Left lung (tissue), 14 donors: ENCODE measurements around the gene C2. TPM values are rescaled to one million over a fixed set of nuclear protein-coding genes. Genes with fewer than 3 reads are reported as not detected.
A peak's percentile ranks its signal among the peaks of the same experiment; 100 is the strongest.

Experiments
- ATAC-seq: fragments of 200-7000 bp; cut with Tn5 transposase; one replicate; pipeline ENCODE4 v1.9.1; 2020; ENCODE audit warnings: moderate library complexity
- DNase-seq, 4 donors: peaks; one replicate each; pipeline ENCODE4 v3.0.0-alpha.2; 2013 to 2020
- H3K27ac ChIP-seq, 2 donors: fragments of 200-600 bp; sonication (generic) in 1 of 2; one replicate each; pipeline versions ENCODE4 v1.5.0 to v1.8.0; 2020 to 2021
- H3K27me3 ChIP-seq, 2 donors: fragments of 200-600 bp; sonication (generic) in 1 of 2; one replicate each; pipeline versions ENCODE4 v1.5.0 to v1.8.0; 2020 to 2021
- H3K36me3 ChIP-seq, 2 donors: fragments of 200-600 bp; sonication (generic) in 1 of 2; one replicate each; pipeline versions ENCODE4 v1.5.0 to v1.8.0; 2020 to 2021
- H3K4me1 ChIP-seq, 2 donors: fragments of 200-600 bp; one replicate each; pipeline ENCODE4 v1.8.0; 2021
- H3K4me3 ChIP-seq, 2 donors: fragments of 200-600 bp; sonication (generic) in 1 of 2; one replicate each; pipeline versions ENCODE4 v1.5.0 to v1.8.0; 2020 to 2021; ENCODE audit warnings: mild to moderate bottlenecking in 1 of 2
- H3K9me3 ChIP-seq, 2 donors: fragments of 200-600 bp; sonication (generic) in 1 of 2; one replicate each; pipeline versions ENCODE4 v1.5.0 to v1.8.0; 2020 to 2021
- CTCF ChIP-seq, 2 donors: fragments of 200-600 bp; sonication (generic) in 1 of 2; IDR thresholded peaks; one replicate each; pipeline versions ENCODE4 v1.5.0 to v1.8.0; 2021; ENCODE audit warnings: antibody characterized with exemption in 2 of 2
- intact Hi-C, 2 donors: fragments of 100-400 bp; cut with DNase I; formaldehyde crosslinking; loops; one replicate each; pipeline versions ENCODE4 v1.11.2 to v1.14.2; 2022
- long read RNA-seq, 12 donors: library from polyadenylated mRNA in 2 of 12; unstranded in 2 of 12; transcript quantifications; one replicate each; pipeline ENCODE4 v2.0.0 and lab custom pipeline, GENCODE V29; 2019 to 2026
- polyA plus RNA-seq, 6 donors: library from polyadenylated mRNA; unstranded; fragments of 120-200 nt; gene quantifications; one replicate each; pipeline ENCODE4 v1.2.1, GENCODE V29; 2013; ENCODE audit not compliant: insufficient read length in 6 of 6
- total RNA-seq, 2 donors: library from RNA; stranded (reverse); fragmentation: NEBNext Ultra II Directional; extraction: Animal tissue kit (Norgen Biotek cat#: 25700); gene quantifications; one replicate each; pipeline ENCODE4 v1.2.1, GENCODE V29; 2021
- donor health status: DM: no; HTN: yes; CAD: no.
- donor health status: DM: no; HTN: no; CAD: no.

Gene C2
- 100 to 1,000 TPM; 181 to 192 TPM for total RNA-seq
- 1 to 10 TPM; 3.3 to 7.6 (median 4.9) TPM for polyA plus RNA-seq
- long read RNA-seq, donor 1, partial matches to known transcripts: 15 of 15 reads
- long read RNA-seq, donor 1, other reads (novel, unspliced or antisense): 0 of 15 reads
- long read RNA-seq, donor 2, partial matches to known transcripts: 0 of 10 reads
- long read RNA-seq, donor 2, other reads (novel, unspliced or antisense): 9 of 10 reads
- long read RNA-seq, donor 3, partial matches to known transcripts: 10 of 10 reads
- long read RNA-seq, donor 3, other reads (novel, unspliced or antisense): 0 of 10 reads
- long read RNA-seq, donor 4, transcript C2-205 (6 exons, 1,658 nt): minor isoform, 5 of 71 reads
- long read RNA-seq, donor 4, transcript C2-206 (16 exons, 2,434 nt): minor isoform, 7 of 71 reads
- long read RNA-seq, donor 4, transcript C2-201 (18 exons, 2,850 nt): major isoform, 35 of 71 reads
- long read RNA-seq, donor 4, partial matches to known transcripts: 11 of 71 reads
- long read RNA-seq, donor 4, other reads (novel, unspliced or antisense): 12 of 71 reads
- long read RNA-seq, donor 5, partial matches to known transcripts: 0 of 1 reads
- long read RNA-seq, donor 5, other reads (novel, unspliced or antisense): 0 of 1 reads
- long read RNA-seq, donor 6: 0 reads
- long read RNA-seq, donor 7, partial matches to known transcripts: 6 of 6 reads
- long read RNA-seq, donor 7, other reads (novel, unspliced or antisense): 0 of 6 reads
- long read RNA-seq, donor 8: 0 reads
- long read RNA-seq, donor 9: 0 reads
- long read RNA-seq, donor 10, transcript C2-201 (18 exons, 2,850 nt): major isoform, 51 of 102 reads
- long read RNA-seq, donor 10, transcript C2-205 (6 exons, 1,658 nt): minor isoform, 5 of 102 reads
- long read RNA-seq, donor 10, transcript C2-206 (16 exons, 2,434 nt): minor isoform, 10 of 102 reads
- long read RNA-seq, donor 10, partial matches to known transcripts: 15 of 102 reads
- long read RNA-seq, donor 10, other reads (novel, unspliced or antisense): 20 of 102 reads
- long read RNA-seq, donor 11, partial matches to known transcripts: 0 of 1 reads
- long read RNA-seq, donor 11, other reads (novel, unspliced or antisense): 0 of 1 reads
- long read RNA-seq, donor 12: 0 reads

- intact Hi-C loops: no loop called here
- peak within 1 kb of the TSS; percentile 18 to 44 for H3K4me3 ChIP-seq
- peaks cover 0 to 18% of the 10 kb centered on the region in 2 donors for H3K4me1 ChIP-seq
- H3K27me3 ChIP-seq: no peaks in the 10 kb centered on the region
- no peaks in the 10 kb centered on the region for H3K9me3 ChIP-seq
- TF ChIP-seq CTCF (IDR thresholded peaks at IDR 0.05): no peak
- H3K27ac ChIP-seq: peak within 1 kb of the TSS; percentile 59 to 66
- no peaks in the 10 kb centered on the region for H3K36me3 ChIP-seq
- ATAC-seq (peak; percentile 74), DNase-seq (peak in 1 of 4 donors; percentile 40)
Observed at GRCh38 chr6:31927242-31927862, at the start of gene C2. C2 (plus strand) TSS chr6:31927717; CDS start chr6:31927753, 36 bp downstream.

GRCh38 chr6:31878222-31878621 is 49.3 kb upstream of the C2 start:
- H3K27ac ChIP-seq: peak overlapping the region in 1 of 2 donors; percentile 35
- ATAC-seq (peak; percentile 43), DNase-seq (no peak)
- no peaks in the 10 kb centered on the region for H3K9me3 ChIP-seq
- H3K4me3 ChIP-seq: peak overlapping the region; percentile 19 to 32
- H3K36me3 ChIP-seq: peaks cover 0 to 39% of the 10 kb centered on the region in 2 donors
- H3K27me3 ChIP-seq: no peaks in the 10 kb centered on the region
- intact Hi-C loops: no loop called here
- H3K4me1 ChIP-seq: no peaks in the 10 kb centered on the region
- TF ChIP-seq CTCF (IDR thresholded peaks at IDR 0.05): no peak

- intact Hi-C loops: no loop called here
- Histone ChIP-seq H3K27me3 (no peaks in the 10 kb centered on the region), H3K4me3 (peak within 1 kb of the TSS; percentile 19 to 32), H3K9me3 (no peaks in the 10 kb centered on the region), H3K4me1 (no peaks in the 10 kb centered on the region), H3K27ac (peak within 1 kb of the TSS; percentile 28 to 35), H3K36me3 (peaks cover 0 to 44% of the 10 kb centered on the region in 2 donors)
- TF ChIP-seq CTCF (IDR thresholded peaks at IDR 0.05): no peak
- ATAC-seq: peak; percentile 81
- peak in 1 of 4 donors; percentile 55 for DNase-seq
Observed at GRCh38 chr6:31878726-31879125, 48.8 kb upstream of the C2 start, which contains the start of gene SLC44A4. SLC44A4 (minus strand) TSS chr6:31878997; CDS start chr6:31878980, 17 bp downstream.

GRCh38 chr6:31879143-31879542 is 48.4 kb upstream of the C2 start:
- no peak for TF ChIP-seq CTCF (IDR thresholded peaks at IDR 0.05)
- Histone ChIP-seq H3K9me3 (no peaks in the 10 kb centered on the region), H3K27ac (peak overlapping the region; percentile 13 to 28), H3K4me1 (no peaks in the 10 kb centered on the region), H3K36me3 (peaks cover 0 to 48% of the 10 kb centered on the region in 2 donors), H3K27me3 (no peaks in the 10 kb centered on the region), H3K4me3 (no peak overlapping the region)
- intact Hi-C loops: no loop called here
- no peak for DNase-seq
- no peak for ATAC-seq
